SK-N-SH (cell line): ENCODE results near the gene ASCC3. TPM values are rescaled to one million over a fixed set of nuclear protein-coding genes. Genes with fewer than 3 reads are reported as not detected.

Experiments
- CTCF ChIA-PET: fragments of 300-600, 350-600 bp; formaldehyde crosslinking; extraction: SDS; loops from one replicate; lab custom pipeline; 2021; lab: Yijun Ruan, JAX
- POLR2A ChIA-PET: fragments of 350-600 bp; sonication (Branson Sonifier 250); formaldehyde crosslinking; extraction: SDS; loops from one replicate; lab custom pipeline; 2020; ENCODE audit warnings: antibody characterized with exemption, inconsistent platforms; lab: Yijun Ruan, JAX
- DNase-seq: peaks from one replicate; pipeline ENCODE4 v3.0.0; 2012
- H2AFZ ChIP-seq: fragments of 200-600 bp; sonication (generic); 2 replicates; pipeline ENCODE4 v1.8.1; 2016; ENCODE audit warnings: antibody characterized with exemption, mild to moderate bottlenecking, low read depth
- H3F3A ChIP-seq: fragments of 200-600 bp; sonication (generic); replicated peaks from 2 replicates; pipeline ENCODE3; 2016; ENCODE audit warnings: antibody characterized with exemption, mild to moderate bottlenecking; ENCODE audit not compliant: insufficient read depth
- H3K27ac ChIP-seq, 2 experiments: fragments of 200-500 bp in 1 of 2; fragments of 200-600 bp in 1 of 2; sonication (Bioruptor generic) in 1 of 2; sonication (generic), shearing (Covaris generic) in 1 of 2; 2 replicates each; pipeline versions ENCODE4 v1.5.1 to v1.6.1; 2014 to 2016; ENCODE audit warnings: low read depth in 2 of 2, inconsistent platforms in 1 of 2, low read length in 1 of 2, mild to moderate bottlenecking in 1 of 2, mixed read lengths in 1 of 2
- H3K27me3 ChIP-seq: fragments of 200-600 bp; sonication (generic), shearing (Covaris generic); 2 replicates; pipeline ENCODE4 v1.6.1; 2016; ENCODE audit warnings: mixed run types; ENCODE audit not compliant: insufficient read depth
- H3K36me3 ChIP-seq, 2 experiments: fragments of 200-500 bp in 1 of 2; fragments of 200-600 bp in 1 of 2; sonication (Bioruptor generic) in 1 of 2; sonication (generic) in 1 of 2; replicated peaks in 1 of 2; 2 replicates each; pipeline versions ENCODE3 to v1.5.1; 2014 to 2016; ENCODE audit warnings: low read length in 1 of 2, mild to moderate bottlenecking in 1 of 2; ENCODE audit not compliant: insufficient read depth in 2 of 2, control insufficient read depth in 1 of 2
- H3K4me1 ChIP-seq, 2 experiments: fragments of 200-500 bp in 1 of 2; fragments of 200-600 bp in 1 of 2; sonication (Bioruptor generic) in 1 of 2; sonication (generic), shearing (Covaris generic) in 1 of 2; 2 replicates each; pipeline versions ENCODE4 v1.5.1 to v1.6.1; 2014 to 2016; ENCODE audit warnings: low read depth in 1 of 2, low read length in 1 of 2, mixed run types in 1 of 2; ENCODE audit not compliant: insufficient read depth in 2 of 2, control insufficient read depth in 1 of 2
- H3K4me2 ChIP-seq: fragments of 200-600 bp; sonication (generic), shearing (Covaris generic); 2 replicates; pipeline ENCODE4 v1.6.1; 2017; ENCODE audit warnings: mixed run types
- H3K4me3 ChIP-seq, 2 experiments: fragments of 200-500 bp in 1 of 2; fragments of 200-600 bp in 1 of 2; sonication (Bioruptor generic) in 1 of 2; sonication (generic), shearing (Covaris generic) in 1 of 2; 2 replicates each; pipeline versions ENCODE4 v1.5.1 to v1.8.1; 2014 to 2016; ENCODE audit warnings: low read depth in 2 of 2, inconsistent platforms in 1 of 2, low read length in 1 of 2, mild to moderate bottlenecking in 1 of 2, mixed read lengths in 1 of 2, moderate library complexity in 1 of 2
- H3K79me2 ChIP-seq: fragments of 200-600 bp; sonication (generic); 2 replicates; pipeline ENCODE4 v1.8.1; 2017; ENCODE audit warnings: mild to moderate bottlenecking; ENCODE audit not compliant: insufficient read depth
- H3K9ac ChIP-seq: fragments of 200-600 bp; sonication (generic); 2 replicates; pipeline ENCODE4 v1.6.1; 2017; ENCODE audit warnings: mixed run types
- H3K9me2 ChIP-seq: fragments of 200-600 bp; sonication (generic); 2 replicates; pipeline ENCODE4 v1.6.1; 2017; ENCODE audit warnings: mixed run types
- H3K9me3 ChIP-seq: fragments of 200-600 bp; sonication (generic); 2 replicates; pipeline ENCODE4 v1.6.1; 2017; ENCODE audit warnings: mixed run types, mild to moderate bottlenecking, moderate library complexity
- H4K20me1 ChIP-seq: fragments of 200-600 bp; sonication (generic); 2 replicates; pipeline ENCODE4 v1.6.1; 2017; ENCODE audit warnings: mild to moderate bottlenecking, mixed run types; ENCODE audit not compliant: insufficient read depth
- ELF1 ChIP-seq: IDR thresholded peaks from 2 replicates; pipeline ENCODE4 v1.4.0; 2012
- GATA2 ChIP-seq: sonication (generic); formaldehyde crosslinking; IDR thresholded peaks from 2 replicates; pipeline ENCODE4 v1.5.0; 2020; ENCODE audit warnings: mild to moderate bottlenecking, missing genetic modification reagents
- IRF3 ChIP-seq: fragments of 150-350 bp; IDR thresholded peaks from 2 replicates; pipeline ENCODE4 v1.6.1; 2016; ENCODE audit warnings: mild to moderate bottlenecking, low read depth, low read length
- JUND ChIP-seq: IDR thresholded peaks from 2 replicates; pipeline ENCODE4 v1.4.0; 2012
- MXI1 ChIP-seq: IDR thresholded peaks from 2 replicates; pipeline ENCODE4 v1.6.1; 2012; ENCODE audit warnings: mild to moderate bottlenecking, low read depth, low read length, improper control_type of control experiment
- NFIC ChIP-seq: IDR thresholded peaks from 2 replicates; pipeline ENCODE4 v1.4.0; 2012; ENCODE audit warnings: borderline replicate concordance
- POLR2AphosphoS5 ChIP-seq: IDR thresholded peaks from 2 replicates; pipeline ENCODE4 v1.6.1; 2012; ENCODE audit warnings: low read depth, low read length
- RAD21 ChIP-seq: IDR thresholded peaks from 2 replicates; pipeline ENCODE4 v1.6.1; 2012; ENCODE audit warnings: mild to moderate bottlenecking, low read length
- RFX5 ChIP-seq: IDR thresholded peaks from 2 replicates; pipeline ENCODE4 v1.6.1; 2012; ENCODE audit warnings: mild to moderate bottlenecking, improper control_type of control experiment, low read length
- SMC3 ChIP-seq: IDR thresholded peaks from 2 replicates; pipeline ENCODE4 v1.6.1; 2012; ENCODE audit warnings: low read depth, low read length, improper control_type of control experiment
- TCF12 ChIP-seq: IDR thresholded peaks from 2 replicates; pipeline ENCODE4 v1.4.0; 2012
- USF1 ChIP-seq: IDR thresholded peaks from 2 replicates; pipeline ENCODE4 v1.4.0; 2012; ENCODE audit warnings: low read depth, borderline replicate concordance
- WGBS: methylation state at CpG from one replicate; pipeline ENCODE4 v1.1.6; 2017; ENCODE audit warnings: low lambda C conversion rate; 5-methylcytosine and 5-hydroxymethylcytosine counted together
- polyA plus RNA-seq, 3 experiments: library from polyadenylated mRNA; depleted of rRNA; stranded (reverse); fragments of >200 nt; gene quantifications; 2 replicates each; pipeline ENCODE4 v1.2.3, GENCODE V29; 2012
- TF ChIP-seq, protein P1 (sequence below): IDR thresholded peaks from 2 replicates; pipeline ENCODE4 v1.4.0; 2012; ENCODE audit warnings: low read depth, borderline replicate concordance
- TF ChIP-seq, protein P2 (sequence below): IDR thresholded peaks from 2 replicates; pipeline ENCODE4; 2012

ASCC3 gene
- polyA plus RNA-seq, 1 of the 3 experiments (the other 2 are of a cell fraction), result 17.9 TPM

- WGBS, result 52% methylated on average over 1 of the region's 1 CpG
- TF ChIP-seq POLR2AphosphoS5, result no peak
- TF ChIP-seq, protein P1, sequence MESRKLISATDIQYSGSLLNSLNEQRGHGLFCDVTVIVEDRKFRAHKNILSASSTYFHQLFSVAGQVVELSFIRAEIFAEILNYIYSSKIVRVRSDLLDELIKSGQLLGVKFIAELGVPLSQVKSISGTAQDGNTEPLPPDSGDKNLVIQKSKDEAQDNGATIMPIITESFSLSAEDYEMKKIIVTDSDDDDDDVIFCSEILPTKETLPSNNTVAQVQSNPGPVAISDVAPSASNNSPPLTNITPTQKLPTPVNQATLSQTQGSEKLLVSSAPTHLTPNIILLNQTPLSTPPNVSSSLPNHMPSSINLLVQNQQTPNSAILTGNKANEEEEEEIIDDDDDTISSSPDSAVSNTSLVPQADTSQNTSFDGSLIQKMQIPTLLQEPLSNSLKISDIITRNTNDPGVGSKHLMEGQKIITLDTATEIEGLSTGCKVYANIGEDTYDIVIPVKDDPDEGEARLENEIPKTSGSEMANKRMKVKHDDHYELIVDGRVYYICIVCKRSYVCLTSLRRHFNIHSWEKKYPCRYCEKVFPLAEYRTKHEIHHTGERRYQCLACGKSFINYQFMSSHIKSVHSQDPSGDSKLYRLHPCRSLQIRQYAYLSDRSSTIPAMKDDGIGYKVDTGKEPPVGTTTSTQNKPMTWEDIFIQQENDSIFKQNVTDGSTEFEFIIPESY, result no peak
- no peak for TF ChIP-seq JUND
- TF ChIP-seq RAD21, result no peak
- TF ChIP-seq, protein P2, sequence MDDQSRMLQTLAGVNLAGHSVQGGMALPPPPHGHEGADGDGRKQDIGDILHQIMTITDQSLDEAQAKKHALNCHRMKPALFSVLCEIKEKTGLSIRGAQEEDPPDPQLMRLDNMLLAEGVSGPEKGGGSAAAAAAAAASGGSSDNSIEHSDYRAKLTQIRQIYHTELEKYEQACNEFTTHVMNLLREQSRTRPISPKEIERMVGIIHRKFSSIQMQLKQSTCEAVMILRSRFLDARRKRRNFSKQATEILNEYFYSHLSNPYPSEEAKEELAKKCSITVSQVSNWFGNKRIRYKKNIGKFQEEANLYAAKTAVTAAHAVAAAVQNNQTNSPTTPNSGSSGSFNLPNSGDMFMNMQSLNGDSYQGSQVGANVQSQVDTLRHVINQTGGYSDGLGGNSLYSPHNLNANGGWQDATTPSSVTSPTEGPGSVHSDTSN, result no peak
- no peak for TF ChIP-seq IRF3
- no peak for TF ChIP-seq USF1
- no peak for TF ChIP-seq TCF12
- TF ChIP-seq GATA2 (CRISPR knock-in tag), result no peak
- TF ChIP-seq NFIC, result no peak
- TF ChIP-seq SMC3, result no peak
- no peak for TF ChIP-seq RFX5
- DNase-seq, result no peak
- peaks cover 0 to 3% of the 10 kb centered on the region in 2 experiments; a peak in 2 of 4 replicates for H3K4me1 ChIP-seq
- H3K9ac ChIP-seq, result no peak overlapping the region
- no peaks in the 10 kb centered on the region for H3K9me3 ChIP-seq
- no peak overlapping the region for H2AFZ ChIP-seq
- no peaks in the 10 kb centered on the region for H3F3A ChIP-seq
- no peak overlapping the region for H3K27ac ChIP-seq
- no peaks in the 10 kb centered on the region for H3K27me3 ChIP-seq
- H3K4me2 ChIP-seq, result no peak overlapping the region
- H3K9me2 ChIP-seq, result no peaks in the 10 kb centered on the region
- no peaks in the 10 kb centered on the region for H3K36me3 ChIP-seq
- no peaks in the 10 kb centered on the region for H4K20me1 ChIP-seq
- H3K79me2 ChIP-seq, result 0 out of 2 replicates have a peak, but pooled peaks cover under 1% of the 10 kb centered on the region
- ChIA-PET CTCF (no interaction called here), POLR2A (no interaction called here)
- H3K4me3 ChIP-seq, result no peak overlapping the region
These were observed 4.9 kb upstream of the ASCC3 start for GRCh38 chr6:100886076-100886475.

DNA sequence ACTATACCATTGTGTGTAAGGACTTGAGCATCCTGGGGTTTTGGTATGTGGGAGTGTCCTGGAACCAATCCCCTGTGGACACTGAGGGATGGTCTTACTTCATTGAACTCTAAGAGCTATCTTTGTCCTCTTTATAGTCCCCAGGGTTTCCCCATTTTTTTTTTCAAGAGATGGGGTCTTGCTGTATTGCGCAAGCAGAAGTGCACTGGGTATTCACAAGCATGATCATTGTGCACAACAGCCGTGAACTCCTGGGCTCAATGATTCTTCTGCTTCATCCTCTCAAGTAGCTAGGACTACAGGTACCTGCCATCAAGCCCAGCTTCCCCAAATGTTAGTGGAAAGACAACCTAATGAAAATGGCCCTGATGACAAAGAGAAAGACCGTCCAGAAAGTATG lies 2.2 kb upstream of the ASCC3 start:
- DNase-seq, result no peak
- Histone ChIP-seq H3K4me1 (peaks cover 0 to 13% of the 10 kb centered on the region in 2 experiments; a peak in 2 of 4 replicates), H3K27me3 (no peaks in the 10 kb centered on the region), H3K4me3 (no peak overlapping the region), H3K4me2 (no peak overlapping the region), H3K79me2 (peaks cover 27% of the 10 kb centered on the region), H3K27ac (no peak overlapping the region), H3K9me2 (no peaks in the 10 kb centered on the region), H4K20me1 (peaks cover 11% of the 10 kb centered on the region; the same call in 1 of the 2 replicates), H3K9ac (no peak overlapping the region), H3K9me3 (no peaks in the 10 kb centered on the region), H2AFZ (no peak overlapping the region), H3F3A (no peaks in the 10 kb centered on the region), H3K36me3 (no peaks in the 10 kb centered on the region)
- TF ChIP-seq, protein P1, result no peak
- TF ChIP-seq IRF3, result no peak
- no peak for TF ChIP-seq POLR2AphosphoS5
- no peak for TF ChIP-seq ELF1
- no peak for TF ChIP-seq MXI1
- TF ChIP-seq GATA2 (CRISPR knock-in tag), result no peak
- ChIA-PET CTCF (no interaction called here), POLR2A (no interaction called here)
- WGBS, result 100% methylated on average over 3 of the region's 3 CpGs
